ENCODE measurements around the gene DOCK11.
"Not testable (repeated sequence)": the region's sequence is repeated elsewhere in the genome, so short reads cannot be mapped to it uniquely, and the experiment has no call there.

The DOCK11 gene

GRCh38 chrX:118474586-118474985 is 21.0 kb upstream of the DOCK11 start:
- Histone ChIP-seq H3K9me3 (ENCODE audit: low read length) (no peaks in the 10 kb centered on the region), H3K36me3 (ENCODE audit: insufficient read depth, low read length) (no peaks in the 10 kb centered on the region), H3K4me1 (ENCODE audit: insufficient read depth, low read length, severe bottlenecking) (no peaks in the 10 kb centered on the region), H3K4me3 (ENCODE audit: low read depth, low read length, poor library complexity, severe bottlenecking) (no peak overlapping the region), H2AFZ (ENCODE audit: low read length) (no peak overlapping the region), H3K27me3 (ENCODE audit: insufficient read depth, low read length) (no peaks in the 10 kb centered on the region), H3K9me2 (ENCODE audit: low read depth, low read length) (no peaks in the 10 kb centered on the region), H4K20me1 (ENCODE audit: insufficient read depth, low read length) (no peaks in the 10 kb centered on the region), H3K79me2 (ENCODE audit: insufficient read depth, low read length) (no peaks in the 10 kb centered on the region), H3F3A (ENCODE audit: insufficient read depth, low read length) (no peaks in the 10 kb centered on the region), H3K9ac (ENCODE audit: low read length) (no peak overlapping the region), H3K4me2 (ENCODE audit: low read length) (no peak overlapping the region), H3K27ac (ENCODE audit: low read depth, low read length, poor library complexity, severe bottlenecking) (no peak overlapping the region)
- TF ChIP-seq EZH2 (IDR thresholded peaks at IDR 0.05; ENCODE audit: borderline replicate concordance, low read length) = no peak

GRCh38 chrX:118475903-118476302 is 19.7 kb upstream of the DOCK11 start:
- no peak overlapping the region for H3K4me3 ChIP-seq (ENCODE audit: low read depth, low read length, poor library complexity, severe bottlenecking)
- H3K9me3 ChIP-seq (ENCODE audit: low read length) = no peaks in the 10 kb centered on the region
- no peaks in the 10 kb centered on the region for H3F3A ChIP-seq (ENCODE audit: insufficient read depth, low read length)
- no peak overlapping the region for H2AFZ ChIP-seq (ENCODE audit: low read length)
- TF ChIP-seq EZH2 (IDR thresholded peaks at IDR 0.05; ENCODE audit: borderline replicate concordance, low read length) (no peak), CTCF (IDR thresholded peaks at IDR 0.05; ENCODE audit: low read length) (no peak)
- no peaks in the 10 kb centered on the region for H3K79me2 ChIP-seq (ENCODE audit: insufficient read depth, low read length)
- H3K4me2 ChIP-seq (ENCODE audit: low read length) = no peak overlapping the region
- no peaks in the 10 kb centered on the region for H3K36me3 ChIP-seq (ENCODE audit: insufficient read depth, low read length)
- no peaks in the 10 kb centered on the region for H3K4me1 ChIP-seq (ENCODE audit: insufficient read depth, low read length, severe bottlenecking)
- no peak overlapping the region for H3K27ac ChIP-seq (ENCODE audit: low read depth, low read length, poor library complexity, severe bottlenecking)
- H4K20me1 ChIP-seq (ENCODE audit: insufficient read depth, low read length) = no peaks in the 10 kb centered on the region
- no peaks in the 10 kb centered on the region for H3K27me3 ChIP-seq (ENCODE audit: insufficient read depth, low read length)
- no peak overlapping the region for H3K9ac ChIP-seq (ENCODE audit: low read length)
- H3K9me2 ChIP-seq (ENCODE audit: low read depth, low read length) = no peaks in the 10 kb centered on the region

GRCh38 chrX:118480172-118480571 is 15.4 kb upstream of the DOCK11 start:
- H3K9ac ChIP-seq (ENCODE audit: low read length) = no peak overlapping the region
- no peaks in the 10 kb centered on the region for H3K36me3 ChIP-seq (ENCODE audit: insufficient read depth, low read length)
- no peaks in the 10 kb centered on the region for H3F3A ChIP-seq (ENCODE audit: insufficient read depth, low read length)
- H2AFZ ChIP-seq (ENCODE audit: low read length) = no peak overlapping the region
- H3K79me2 ChIP-seq (ENCODE audit: insufficient read depth, low read length) = no peaks in the 10 kb centered on the region
- no peak overlapping the region for H3K4me3 ChIP-seq (ENCODE audit: low read depth, low read length, poor library complexity, severe bottlenecking)
- no peaks in the 10 kb centered on the region for H3K9me2 ChIP-seq (ENCODE audit: low read depth, low read length)
- no peak for TF ChIP-seq CTCF (IDR thresholded peaks at IDR 0.05; ENCODE audit: low read length)
- no peak for TF ChIP-seq EZH2 (IDR thresholded peaks at IDR 0.05; ENCODE audit: borderline replicate concordance, low read length)
- no peak overlapping the region for H3K27ac ChIP-seq (ENCODE audit: low read depth, low read length, poor library complexity, severe bottlenecking)
- H4K20me1 ChIP-seq (ENCODE audit: insufficient read depth, low read length) = no peaks in the 10 kb centered on the region
- no peaks in the 10 kb centered on the region for H3K27me3 ChIP-seq (ENCODE audit: insufficient read depth, low read length)
- H3K9me3 ChIP-seq (ENCODE audit: low read length) = no peaks in the 10 kb centered on the region
- H3K4me2 ChIP-seq (ENCODE audit: low read length) = no peak overlapping the region
- H3K4me1 ChIP-seq (ENCODE audit: insufficient read depth, low read length, severe bottlenecking) = no peaks in the 10 kb centered on the region

GRCh38 chrX:118482384-118482783 is 13.2 kb upstream of the DOCK11 start:
- not testable (repeated sequence) for H3K9ac ChIP-seq (ENCODE audit: low read length); H3K4me1 ChIP-seq (ENCODE audit: insufficient read depth, low read length, severe bottlenecking); H3K79me2 ChIP-seq (ENCODE audit: insufficient read depth, low read length); H4K20me1 ChIP-seq (ENCODE audit: insufficient read depth, low read length); H2AFZ ChIP-seq (ENCODE audit: low read length); H3F3A ChIP-seq (ENCODE audit: insufficient read depth, low read length); H3K4me3 ChIP-seq (ENCODE audit: low read depth, low read length, poor library complexity, severe bottlenecking); H3K36me3 ChIP-seq (ENCODE audit: insufficient read depth, low read length); H3K9me2 ChIP-seq (ENCODE audit: low read depth, low read length); H3K9me3 ChIP-seq (ENCODE audit: low read length); H3K27ac ChIP-seq (ENCODE audit: low read depth, low read length, poor library complexity, severe bottlenecking); H3K4me2 ChIP-seq (ENCODE audit: low read length); H3K27me3 ChIP-seq (ENCODE audit: insufficient read depth, low read length)
